Liver (tissue), 9 donors: Measurements from ENCODE around the gene TCERG1. TPM values are rescaled to one million over a fixed set of nuclear protein-coding genes. Genes with fewer than 3 reads are reported as not detected.

Experiments
- DNase-seq: peaks from one replicate; pipeline ENCODE4 v3.0.0-alpha.2; 2017; ENCODE audit warnings: low spot score
- H3K27ac ChIP-seq, 2 donors: one replicate each; pipeline ENCODE4 v1.7.0; 2013; ENCODE audit warnings: inconsistent platforms in 2 of 2, low read length in 2 of 2, control low read depth in 1 of 2, low read depth in 1 of 2, mild to moderate bottlenecking in 1 of 2
- H3K27me3 ChIP-seq, 4 donors: one replicate each; pipeline versions ENCODE4 v1.6.1 to v1.7.0; 2013; ENCODE audit warnings: low read length in 3 of 4, inconsistent platforms in 1 of 4, mild to moderate bottlenecking in 1 of 4, moderate library complexity in 1 of 4; ENCODE audit not compliant: control insufficient read depth in 4 of 4, insufficient read depth in 4 of 4
- H3K36me3 ChIP-seq, 4 donors: one replicate each; pipeline versions ENCODE4 v1.6.1 to v1.7.0; 2013; ENCODE audit warnings: low read length in 3 of 4, mild to moderate bottlenecking in 3 of 4, low read depth in 1 of 4, moderate library complexity in 1 of 4; ENCODE audit not compliant: control insufficient read depth in 4 of 4, insufficient read depth in 3 of 4
- H3K4me1 ChIP-seq, 4 donors: one replicate each; pipeline versions ENCODE4 v1.6.1 to v1.7.0; 2013; ENCODE audit warnings: low read length in 3 of 4, mild to moderate bottlenecking in 3 of 4, moderate library complexity in 1 of 4; ENCODE audit not compliant: control insufficient read depth in 4 of 4, insufficient read depth in 4 of 4
- H3K4me3 ChIP-seq, 3 donors: one replicate each; pipeline versions ENCODE4 v1.6.1 to v1.7.0; 2013; ENCODE audit warnings: low read length in 3 of 3, control low read depth in 1 of 3, low read depth in 1 of 3, mild to moderate bottlenecking in 1 of 3
- H3K9ac ChIP-seq, 2 donors: one replicate each; pipeline ENCODE4 v1.7.0; 2013; ENCODE audit warnings: low read length in 2 of 2, mild to moderate bottlenecking in 2 of 2, moderate library complexity in 2 of 2, control low read depth in 1 of 2, low read depth in 1 of 2
- H3K9me3 ChIP-seq, 4 donors: one replicate each; pipeline versions ENCODE4 v1.6.1 to v1.7.0; 2013; ENCODE audit warnings: low read length in 3 of 4; ENCODE audit not compliant: control insufficient read depth in 4 of 4
- ATF3 ChIP-seq: IDR thresholded peaks from 2 replicates; pipeline ENCODE4 v1.6.1; 2016; ENCODE audit warnings: antibody characterized with exemption
- CTCF ChIP-seq: fragments of 150-350 bp; IDR thresholded peaks from 2 replicates; pipeline ENCODE4 v1.5.1; 2017; ENCODE audit warnings: improper control_type of control experiment, low read depth, low read length; ENCODE audit not compliant: missing input control
- EGR1 ChIP-seq, 2 donors: IDR thresholded peaks; 2 replicates each; pipeline ENCODE4 v1.6.1; 2016 to 2018; ENCODE audit warnings: antibody characterized with exemption in 2 of 2, low read depth in 2 of 2
- FOXA1 ChIP-seq: IDR thresholded peaks from 2 replicates; pipeline ENCODE4 v1.6.1; 2016; ENCODE audit warnings: antibody characterized with exemption
- FOXA2 ChIP-seq: IDR thresholded peaks from 2 replicates; pipeline ENCODE4 v1.6.1; 2016; ENCODE audit warnings: antibody characterized with exemption
- GABPA ChIP-seq, 2 donors: IDR thresholded peaks in 1 of 2; conservative IDR thresholded peaks in 1 of 2; 2 replicates each; pipeline ENCODE4 v1.6.1; 2016; ENCODE audit warnings: antibody characterized with exemption in 2 of 2, mild to moderate bottlenecking in 1 of 2, moderate library complexity in 1 of 2
- HNF4A ChIP-seq, 2 donors: conservative IDR thresholded peaks; 2 replicates each; pipeline ENCODE4 v1.6.1; 2016; ENCODE audit warnings: antibody characterized with exemption in 2 of 2, mild to moderate bottlenecking in 2 of 2
- HNF4G ChIP-seq: IDR thresholded peaks from 2 replicates; pipeline ENCODE4 v1.6.1; 2016; ENCODE audit warnings: antibody characterized with exemption
- JUND ChIP-seq, 2 donors: IDR thresholded peaks; 2 replicates each; pipeline ENCODE4 v1.6.1; 2016; ENCODE audit warnings: antibody characterized with exemption in 2 of 2
- MAX ChIP-seq: IDR thresholded peaks from 2 replicates; pipeline ENCODE4 v1.6.1; 2016; ENCODE audit warnings: antibody characterized with exemption
- NR2F2 ChIP-seq: IDR thresholded peaks from 2 replicates; pipeline ENCODE4 v1.6.1; 2016; ENCODE audit warnings: antibody characterized with exemption
- RAD21 ChIP-seq, 2 donors: IDR thresholded peaks; 2 replicates each; pipeline ENCODE4 v1.6.1; 2016; ENCODE audit warnings: antibody characterized with exemption in 2 of 2, mild to moderate bottlenecking in 2 of 2
- REST ChIP-seq: IDR thresholded peaks from 2 replicates; pipeline ENCODE4 v1.6.1; 2016; ENCODE audit warnings: antibody characterized with exemption, mild to moderate bottlenecking
- RXRA ChIP-seq, 2 donors: IDR thresholded peaks; 2 replicates each; pipeline ENCODE4 v1.6.1; 2017 to 2018; ENCODE audit warnings: antibody characterized with exemption in 2 of 2, mild to moderate bottlenecking in 1 of 2
- SP1 ChIP-seq: IDR thresholded peaks from 2 replicates; pipeline ENCODE4 v1.6.1; 2018; ENCODE audit warnings: antibody characterized with exemption, mild to moderate bottlenecking
- TAF1 ChIP-seq: conservative IDR thresholded peaks from 2 replicates; pipeline ENCODE4 v1.6.1; 2016; ENCODE audit warnings: antibody characterized with exemption, mild to moderate bottlenecking
- YY1 ChIP-seq: IDR thresholded peaks from 2 replicates; pipeline ENCODE4 v1.6.1; 2016; ENCODE audit warnings: antibody characterized with exemption, mild to moderate bottlenecking
- ZBTB33 ChIP-seq: IDR thresholded peaks from 2 replicates; pipeline ENCODE4 v1.6.1; 2016; ENCODE audit warnings: antibody characterized with exemption
- WGBS: extraction: QIAGEN DNeasy Blood & Tissue Kit; methylation state at CpG from one replicate; pipeline ENCODE4 v1.1.7; 2013; 5-methylcytosine and 5-hydroxymethylcytosine counted together
- polyA plus RNA-seq, 2 donors: library from polyadenylated mRNA; stranded (reverse) in 1 of 2; unstranded in 1 of 2; fragments of 200-250 nt in 1 of 2; fragments of >200 nt in 1 of 2; fragmentation: Nextera tagmentation in 1 of 2; extraction: Ambion mirVana in 1 of 2; gene quantifications; one replicate each; pipeline versions ENCODE4 v1.2.1 to v1.2.3, GENCODE V29; 2013 to 2015
- total RNA-seq, 2 donors: library from RNA; depleted of rRNA; stranded (reverse); fragments of >200 nt; gene quantifications; one replicate each; pipeline ENCODE4 v1.2.3, GENCODE V29; 2014
- donor health status: healthy.
- donor health status: healthy.
- donor health status: healthy.
- donor health status: healthy.
- donor health status: healthy.

Gene TCERG1
- total and polyA plus RNA-seq, 4 donors = 7.8 to 26.6 (median 16.0) TPM

- no peak overlapping the region for H3K4me3 ChIP-seq
- no peak overlapping the region for H3K27ac ChIP-seq
- no peaks in the 10 kb centered on the region for H3K4me1 ChIP-seq
- no peak for DNase-seq
- no peaks in the 10 kb centered on the region for H3K36me3 ChIP-seq
- no peak for TF ChIP-seq REST
- no peak for TF ChIP-seq FOXA1
- TF ChIP-seq ZBTB33 = no peak
- no peak for TF ChIP-seq RXRA (IDR thresholded peaks at IDR 0.05)
- TF ChIP-seq EGR1 (IDR thresholded peaks at IDR 0.05; ENCODE audit: low read depth in 2 of 2) = no peak
- TF ChIP-seq NR2F2 = no peak
- no peak for TF ChIP-seq SP1
- TF ChIP-seq HNF4G = no peak
- TF ChIP-seq CTCF = no peak
- TF ChIP-seq RAD21 (IDR thresholded peaks at IDR 0.05) = no peak
- no peak for TF ChIP-seq GABPA (IDR thresholded peaks at IDR 0.05 in 1 of 2, conservative IDR thresholded peaks at IDR 0.05 in 1 of 2)
- no peak for TF ChIP-seq JUND (IDR thresholded peaks at IDR 0.05)
- no peak for TF ChIP-seq YY1
- no peak for TF ChIP-seq TAF1
- no peak for TF ChIP-seq MAX
- TF ChIP-seq HNF4A (conservative IDR thresholded peaks at IDR 0.05) = no peak
- TF ChIP-seq ATF3 = no peak
- no peak for TF ChIP-seq FOXA2
- no peaks in the 10 kb centered on the region for H3K9me3 ChIP-seq
- H3K9ac ChIP-seq = no peak overlapping the region
- WGBS = 53% methylated on average over 4 of the region's 4 CpGs
- peaks cover 0 to 4% (median 1%) of the 10 kb centered on the region in 4 donors for H3K27me3 ChIP-seq
Observed at GRCh38 chr5:146402949-146403348, 44.2 kb upstream of the TCERG1 start.
